Measurements from ENCODE around the gene ADCY5. TPM values are rescaled to one million over a fixed set of nuclear protein-coding genes. Genes with fewer than 3 reads are reported as not detected.

ADCY5 gene
- total RNA-seq, 1 donor from 2014 or later: 10.6 TPM

DNA sequence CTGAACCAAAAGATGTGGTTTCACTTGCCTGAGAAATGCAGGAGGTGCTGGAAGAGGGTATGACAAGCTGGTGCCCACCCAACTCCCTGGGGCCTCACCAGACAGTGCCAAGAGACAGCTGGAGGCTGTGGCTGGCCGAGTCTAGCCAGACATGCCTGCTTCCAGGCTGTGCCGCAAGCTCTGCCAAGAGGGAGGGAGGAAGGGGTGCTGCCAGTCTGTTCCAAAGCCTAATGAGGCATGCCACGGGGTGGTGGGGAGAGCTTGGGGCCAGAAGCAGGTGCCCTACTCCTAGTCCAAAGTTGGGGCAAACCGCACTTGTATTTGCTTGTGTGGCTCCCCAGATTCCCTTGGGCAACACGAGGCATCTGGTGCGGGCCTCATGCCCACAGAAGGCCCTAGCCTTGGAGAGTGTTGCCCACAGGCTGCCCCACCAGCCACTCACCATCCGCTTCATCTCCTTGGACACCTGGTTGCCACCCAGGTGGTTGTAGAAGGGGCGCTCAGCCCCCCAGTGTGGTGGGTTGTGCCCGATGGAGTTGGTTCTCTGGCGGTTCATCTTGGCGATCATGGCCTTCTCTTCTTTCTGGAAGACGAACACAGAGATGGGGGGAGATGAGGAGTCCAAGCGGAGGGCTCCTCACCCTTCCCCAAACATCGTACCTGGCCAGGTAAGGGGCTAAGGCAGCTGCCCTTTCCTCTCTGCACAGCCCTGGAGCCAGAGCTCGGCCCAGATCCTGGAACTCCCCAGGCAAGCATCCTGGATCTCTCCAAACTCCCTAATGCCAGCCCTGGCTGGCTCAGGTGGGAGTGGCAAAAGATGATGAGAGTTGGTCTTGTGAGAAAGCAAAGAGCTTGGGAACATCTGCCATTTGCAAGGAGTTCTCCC is 123.8 kb downstream of the ADCY5 start:
- DNase-seq (ENCODE audit: extremely low spot score, unreplicated experiment): no peak
- H3K4me1 Mint-ChIP-seq (ENCODE audit: unreplicated experiment): no peaks in the 10 kb centered on the region
- H3K27me3 Mint-ChIP-seq (ENCODE audit: unreplicated experiment): peaks cover 38% of the 10 kb centered on the region

DNA sequence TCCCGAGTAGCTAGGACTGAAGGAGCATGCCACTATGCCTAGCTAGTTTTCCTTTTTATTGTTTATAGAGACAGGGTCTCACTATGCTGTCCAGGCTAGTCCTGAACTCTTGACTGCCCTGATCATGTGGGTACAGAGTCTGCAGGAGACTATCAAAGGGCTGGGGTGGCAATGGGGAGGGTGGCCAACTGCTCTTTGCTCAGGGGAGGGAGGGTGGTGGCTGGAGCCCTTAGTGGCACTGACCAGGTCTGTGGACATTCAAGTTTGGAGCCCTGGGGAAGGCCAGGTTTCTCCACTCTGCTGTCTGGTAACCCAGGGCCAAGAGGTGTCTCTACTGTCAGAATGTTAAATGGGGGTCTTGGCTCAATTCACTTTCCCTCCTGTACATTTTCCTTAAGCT is 125.1 kb downstream of the ADCY5 start:
- no peaks in the 10 kb centered on the region for H3K4me1 Mint-ChIP-seq (ENCODE audit: unreplicated experiment)
- no peaks in the 10 kb centered on the region for H3K9me3 Mint-ChIP-seq (ENCODE audit: unreplicated experiment)
- DNase-seq (ENCODE audit: extremely low spot score, unreplicated experiment): no peak
- H3K27ac Mint-ChIP-seq (ENCODE audit: unreplicated experiment): no peak overlapping the region
- peaks cover 38% of the 10 kb centered on the region for H3K27me3 Mint-ChIP-seq (ENCODE audit: unreplicated experiment)
- TF ChIP-seq, protein P1, sequence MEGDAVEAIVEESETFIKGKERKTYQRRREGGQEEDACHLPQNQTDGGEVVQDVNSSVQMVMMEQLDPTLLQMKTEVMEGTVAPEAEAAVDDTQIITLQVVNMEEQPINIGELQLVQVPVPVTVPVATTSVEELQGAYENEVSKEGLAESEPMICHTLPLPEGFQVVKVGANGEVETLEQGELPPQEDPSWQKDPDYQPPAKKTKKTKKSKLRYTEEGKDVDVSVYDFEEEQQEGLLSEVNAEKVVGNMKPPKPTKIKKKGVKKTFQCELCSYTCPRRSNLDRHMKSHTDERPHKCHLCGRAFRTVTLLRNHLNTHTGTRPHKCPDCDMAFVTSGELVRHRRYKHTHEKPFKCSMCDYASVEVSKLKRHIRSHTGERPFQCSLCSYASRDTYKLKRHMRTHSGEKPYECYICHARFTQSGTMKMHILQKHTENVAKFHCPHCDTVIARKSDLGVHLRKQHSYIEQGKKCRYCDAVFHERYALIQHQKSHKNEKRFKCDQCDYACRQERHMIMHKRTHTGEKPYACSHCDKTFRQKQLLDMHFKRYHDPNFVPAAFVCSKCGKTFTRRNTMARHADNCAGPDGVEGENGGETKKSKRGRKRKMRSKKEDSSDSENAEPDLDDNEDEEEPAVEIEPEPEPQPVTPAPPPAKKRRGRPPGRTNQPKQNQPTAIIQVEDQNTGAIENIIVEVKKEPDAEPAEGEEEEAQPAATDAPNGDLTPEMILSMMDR (IDR thresholded peaks at IDR 0.05): no peak
- H3K36me3 Mint-ChIP-seq (ENCODE audit: unreplicated experiment): peaks cover 5% of the 10 kb centered on the region
- H3K4me3 Mint-ChIP-seq (ENCODE audit: unreplicated experiment): no peak overlapping the region

More for the DNA sequence above, 123.8 kb downstream of the ADCY5 start:
- no peak overlapping the region for H3K27ac Mint-ChIP-seq (ENCODE audit: unreplicated experiment)
- H3K9me3 Mint-ChIP-seq (ENCODE audit: unreplicated experiment): no peaks in the 10 kb centered on the region
- TF ChIP-seq, protein P1 (IDR thresholded peaks at IDR 0.05): no peak
- H3K4me3 Mint-ChIP-seq (ENCODE audit: unreplicated experiment): no peak overlapping the region
- H3K36me3 Mint-ChIP-seq (ENCODE audit: unreplicated experiment): peaks cover 2% of the 10 kb centered on the region

DNA sequence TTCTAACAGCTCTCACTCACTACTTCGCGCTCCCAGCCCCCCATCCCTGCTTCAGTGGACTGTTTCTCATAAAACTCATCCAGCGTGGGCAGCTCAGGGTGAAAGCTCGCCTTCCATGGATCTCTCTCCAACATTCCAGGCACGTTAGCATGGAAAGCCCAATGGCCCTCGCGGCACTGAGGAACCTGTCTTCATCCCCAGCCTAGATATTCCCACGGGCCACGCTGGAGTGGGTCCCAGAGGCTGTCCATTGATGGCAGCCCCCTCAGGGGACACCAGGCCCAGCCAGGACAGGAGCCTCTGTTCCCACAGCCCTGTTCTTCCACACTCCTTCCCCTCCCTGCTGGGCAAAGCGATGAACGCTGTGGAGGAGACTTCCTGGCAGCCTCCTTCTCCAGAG is 126.0 kb downstream of the ADCY5 start:
- no peak overlapping the region for H3K4me3 Mint-ChIP-seq (ENCODE audit: unreplicated experiment)
- peaks cover 5% of the 10 kb centered on the region for H3K36me3 Mint-ChIP-seq (ENCODE audit: unreplicated experiment)
- TF ChIP-seq, protein P1 (IDR thresholded peaks at IDR 0.05): no peak
- DNase-seq (ENCODE audit: extremely low spot score, unreplicated experiment): no peak
- no peaks in the 10 kb centered on the region for H3K4me1 Mint-ChIP-seq (ENCODE audit: unreplicated experiment)
- peaks cover 35% of the 10 kb centered on the region for H3K27me3 Mint-ChIP-seq (ENCODE audit: unreplicated experiment)
- H3K9me3 Mint-ChIP-seq (ENCODE audit: unreplicated experiment): no peaks in the 10 kb centered on the region
- no peak overlapping the region for H3K27ac Mint-ChIP-seq (ENCODE audit: unreplicated experiment)

DNA sequence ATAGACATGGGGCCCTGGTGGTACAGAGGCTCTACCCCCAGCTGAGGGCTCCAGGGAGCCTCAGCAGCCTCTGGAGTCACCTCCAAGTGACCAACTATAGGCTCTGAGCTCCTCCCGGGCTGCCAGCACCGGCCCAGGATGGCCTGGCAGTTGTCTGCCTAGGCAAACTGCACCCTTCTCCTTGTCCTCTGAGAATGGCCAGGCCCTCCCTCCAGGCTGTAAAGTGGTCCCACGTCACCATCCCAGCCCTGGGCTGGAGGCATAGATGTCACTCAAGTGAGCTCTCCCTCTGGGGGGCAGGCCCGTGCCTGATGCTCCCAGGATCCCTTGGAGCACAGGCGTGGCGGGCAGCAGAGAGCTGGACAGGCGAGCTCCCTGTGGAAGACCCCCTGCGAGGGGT is 127.1 kb downstream of the ADCY5 start:
- peaks cover 32% of the 10 kb centered on the region for H3K27me3 Mint-ChIP-seq (ENCODE audit: unreplicated experiment)

DNA sequence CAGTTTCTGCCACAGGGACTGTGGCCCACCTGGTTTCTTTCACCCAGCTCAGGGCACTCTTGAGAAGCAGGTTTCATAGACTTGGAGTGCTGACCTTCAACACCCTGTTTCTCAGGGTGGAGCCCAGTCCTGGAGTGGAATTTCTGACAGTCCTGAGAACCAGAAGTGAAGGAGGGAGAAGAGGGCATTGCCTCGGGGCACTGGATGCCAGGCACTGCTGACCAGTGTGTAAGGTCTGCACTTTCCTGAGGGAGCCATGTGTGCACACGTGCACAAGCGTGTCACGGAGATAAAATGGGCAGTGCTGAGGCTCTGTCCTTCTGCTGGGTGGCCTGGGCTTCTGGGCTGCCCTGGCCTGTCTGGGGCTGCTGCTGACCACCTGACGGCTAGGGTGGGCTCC is 128.7 kb downstream of the ADCY5 start:
- no peak overlapping the region for H3K27ac Mint-ChIP-seq (ENCODE audit: unreplicated experiment)
- H3K36me3 Mint-ChIP-seq (ENCODE audit: unreplicated experiment): peaks cover 5% of the 10 kb centered on the region
- H3K4me3 Mint-ChIP-seq (ENCODE audit: unreplicated experiment): no peak overlapping the region
- H3K9me3 Mint-ChIP-seq (ENCODE audit: unreplicated experiment): no peaks in the 10 kb centered on the region
- H3K27me3 Mint-ChIP-seq (ENCODE audit: unreplicated experiment): peaks cover 38% of the 10 kb centered on the region
- TF ChIP-seq, protein P1 (IDR thresholded peaks at IDR 0.05): no peak
- DNase-seq (ENCODE audit: extremely low spot score, unreplicated experiment): no peak
- H3K4me1 Mint-ChIP-seq (ENCODE audit: unreplicated experiment): no peaks in the 10 kb centered on the region

More for the DNA sequence above, 127.1 kb downstream of the ADCY5 start:
- Mint-ChIP-seq H3K27ac (ENCODE audit: unreplicated experiment) (no peak overlapping the region), H3K4me3 (ENCODE audit: unreplicated experiment) (no peak overlapping the region), H3K9me3 (ENCODE audit: unreplicated experiment) (no peaks in the 10 kb centered on the region), H3K4me1 (ENCODE audit: unreplicated experiment) (no peaks in the 10 kb centered on the region), H3K36me3 (ENCODE audit: unreplicated experiment) (peaks cover 5% of the 10 kb centered on the region)
- TF ChIP-seq, protein P1 (IDR thresholded peaks at IDR 0.05): no peak
- no peak for DNase-seq (ENCODE audit: extremely low spot score, unreplicated experiment)

Data from osteocyte (in vitro differentiated cells).